ENCODE data around the gene EPN2. TPM values are rescaled to one million over a fixed set of nuclear protein-coding genes. Genes with fewer than 3 reads are reported as not detected.
"Not testable (repeated sequence)": the region's sequence is repeated elsewhere in the genome, so short reads cannot be mapped to it uniquely, and the experiment has no call there.

Gene EPN2
- total RNA-seq (10 to 100 TPM; 23.6 to 36.0 (median 26.9) TPM), polyA plus RNA-seq (10 to 100 TPM; 11.6 to 27.2 (median 12.2) TPM)
- long read RNA-seq, donor 1, full-length matches to known transcripts: 8 of 15 reads
- long read RNA-seq, donor 1, partial matches to known transcripts: 2 of 15 reads
- long read RNA-seq, donor 1, other reads (novel, unspliced or antisense): 5 of 15 reads
- long read RNA-seq, donor 2, full-length matches to known transcripts: 9 of 36 reads
- long read RNA-seq, donor 2, partial matches to known transcripts: 16 of 36 reads
- long read RNA-seq, donor 2, other reads (novel, unspliced or antisense): 11 of 36 reads

DNA sequence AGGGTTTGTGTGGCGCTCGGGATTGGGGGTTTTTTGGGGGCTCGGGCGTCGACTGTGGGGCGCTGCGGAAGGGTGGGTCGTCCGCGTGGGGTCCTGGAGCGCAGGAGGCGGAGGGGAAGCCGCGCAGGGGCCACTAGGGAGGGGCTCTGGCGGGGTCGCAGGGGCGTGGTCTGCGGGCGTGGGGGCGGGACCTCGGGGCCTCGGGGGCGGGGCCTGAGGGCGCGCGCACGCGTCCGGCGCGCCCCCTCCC is at the start of gene EPN2:
Gene EPN2, plus strand, starts transcription at position 228 of the 250 bp plus-strand sequence. CDS start 45,754 bp downstream, outside the sequence.
- intact Hi-C loops (cut with DNase I); H3K27me3 ChIP-seq (ENCODE audit: insufficient read depth in 3 of 3, low read length in 2 of 3); H3K9me3 ChIP-seq; H3K36me3 ChIP-seq (ENCODE audit: insufficient read depth in 1 of 2, low read depth in 1 of 2): not testable (repeated sequence)
- peaks cover 15% of the 10 kb centered on the region for H3K4me1 ChIP-seq
- DNase-seq (peak in 1 of 2 donors; percentile 83), ATAC-seq (peak; percentile 93 to 98 (median 95))
- H3K27ac ChIP-seq: peak within 1 kb of the TSS; percentile 92
- H3K4me3 ChIP-seq: peak within 1 kb of the TSS; percentile 99
- WGBS, 3 donors: 0% methylated on average over 14 to 17 of the region's 31 CpGs; no CpG with 5 or more reads in 1 of the 3 donors

DNA sequence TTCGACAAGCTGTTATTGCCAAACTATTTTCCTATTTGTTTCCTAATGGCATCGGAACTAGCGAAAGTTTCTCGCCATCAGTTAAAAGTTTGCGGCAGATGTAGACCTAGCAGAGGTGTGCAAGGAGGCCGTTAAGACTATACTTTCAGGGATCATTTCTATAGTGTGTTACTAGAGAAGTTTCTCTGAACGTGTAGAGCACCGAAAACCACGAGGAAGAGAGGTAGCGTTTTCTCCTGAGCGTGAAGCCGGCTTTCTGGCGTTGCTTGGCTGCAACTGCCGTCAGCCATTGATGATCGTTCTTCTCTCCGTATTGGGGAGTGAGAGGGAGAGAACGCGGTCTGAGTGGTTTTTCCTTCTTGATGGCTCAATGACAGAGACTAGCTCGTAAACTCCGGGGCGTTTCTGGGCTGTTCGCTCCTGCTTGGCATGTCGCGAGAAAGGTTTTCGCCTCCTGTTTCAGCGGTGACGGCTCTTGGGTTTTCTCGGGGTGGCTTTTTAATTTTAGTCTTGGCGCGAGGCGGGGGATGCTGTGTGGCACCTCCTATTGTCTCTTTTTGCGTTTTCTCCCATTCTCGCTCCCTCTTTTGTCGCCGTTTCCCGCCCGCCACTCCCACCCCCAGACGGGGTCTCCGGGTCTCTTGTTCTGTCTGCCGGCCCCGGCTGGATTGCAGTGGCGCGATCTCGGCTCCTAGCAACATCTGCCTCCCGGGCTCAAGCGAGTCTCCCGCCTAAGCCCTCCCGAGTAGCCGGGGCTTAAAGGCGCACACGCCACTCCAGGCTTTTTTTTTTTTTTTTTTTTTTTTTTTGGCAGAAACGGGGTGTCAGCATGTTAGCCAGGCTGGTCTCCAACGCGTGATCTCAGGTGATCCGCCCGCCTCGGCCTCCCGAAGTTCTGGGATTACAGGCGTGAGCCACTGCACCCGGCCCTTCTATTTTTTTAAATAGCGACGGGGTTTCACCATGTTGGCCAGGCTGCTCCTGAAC is 49.0 kb upstream of the EPN2 start:
- H3K9me3 ChIP-seq; H3K27ac ChIP-seq; H3K27me3 ChIP-seq (ENCODE audit: insufficient read depth in 3 of 3, low read length in 2 of 3); H3K4me3 ChIP-seq; H3K36me3 ChIP-seq (ENCODE audit: insufficient read depth in 1 of 2, low read depth in 1 of 2); intact Hi-C loops (cut with DNase I); DNase-seq; H3K4me1 ChIP-seq: not testable (repeated sequence)
- ATAC-seq: peak; percentile 33 to 65 (median 52)
- WGBS, 3 donors: 0% methylated on average over 8 to 9 of the region's 62 CpGs

DNA sequence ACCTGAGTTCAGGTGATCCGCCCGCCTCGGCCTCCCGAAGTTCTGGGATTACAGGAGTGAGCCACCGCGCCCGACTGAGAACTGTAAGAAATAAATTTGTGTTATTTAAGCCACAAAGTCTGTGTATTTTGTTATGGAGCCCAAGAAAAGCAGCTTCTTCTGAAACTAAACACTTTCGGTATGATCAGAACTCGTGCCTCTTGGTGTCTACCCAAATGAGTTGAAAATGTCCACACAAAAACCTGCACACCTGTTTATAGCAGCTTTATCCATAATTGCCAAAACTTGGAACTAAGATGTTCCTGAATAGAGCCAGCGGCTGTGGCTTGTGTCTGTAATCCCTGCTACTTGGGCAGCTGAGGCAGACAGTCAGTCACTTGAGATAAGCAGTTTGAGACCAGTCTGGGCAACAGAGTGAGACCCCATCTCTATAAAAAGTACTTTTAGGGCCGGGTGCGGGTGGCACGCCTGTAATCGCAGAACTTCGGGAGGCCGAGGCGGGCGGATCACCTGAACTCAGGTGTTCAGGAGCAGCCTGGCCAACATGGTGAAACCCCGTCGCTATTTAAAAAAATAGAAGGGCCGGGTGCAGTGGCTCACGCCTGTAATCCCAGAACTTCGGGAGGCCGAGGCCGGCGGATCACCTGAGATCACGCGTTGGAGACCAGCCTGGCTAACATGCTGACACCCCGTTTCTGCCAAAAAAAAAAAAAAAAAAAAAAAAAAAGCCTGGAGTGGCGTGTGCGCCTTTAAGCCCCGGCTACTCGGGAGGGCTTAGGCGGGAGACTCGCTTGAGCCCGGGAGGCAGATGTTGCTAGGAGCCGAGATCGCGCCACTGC is 48.1 kb upstream of the EPN2 start:
- DNase-seq; H3K4me3 ChIP-seq; H3K9me3 ChIP-seq; H3K27ac ChIP-seq; H3K36me3 ChIP-seq (ENCODE audit: insufficient read depth in 1 of 2, low read depth in 1 of 2); H3K4me1 ChIP-seq; intact Hi-C loops (cut with DNase I); H3K27me3 ChIP-seq (ENCODE audit: insufficient read depth in 3 of 3, low read length in 2 of 3): not testable (repeated sequence)
- no CpG with 5 or more reads among the region's 39 CpGs for WGBS, 3 donors
- ATAC-seq: peak; percentile 92 to 96 (median 94)

DNA sequence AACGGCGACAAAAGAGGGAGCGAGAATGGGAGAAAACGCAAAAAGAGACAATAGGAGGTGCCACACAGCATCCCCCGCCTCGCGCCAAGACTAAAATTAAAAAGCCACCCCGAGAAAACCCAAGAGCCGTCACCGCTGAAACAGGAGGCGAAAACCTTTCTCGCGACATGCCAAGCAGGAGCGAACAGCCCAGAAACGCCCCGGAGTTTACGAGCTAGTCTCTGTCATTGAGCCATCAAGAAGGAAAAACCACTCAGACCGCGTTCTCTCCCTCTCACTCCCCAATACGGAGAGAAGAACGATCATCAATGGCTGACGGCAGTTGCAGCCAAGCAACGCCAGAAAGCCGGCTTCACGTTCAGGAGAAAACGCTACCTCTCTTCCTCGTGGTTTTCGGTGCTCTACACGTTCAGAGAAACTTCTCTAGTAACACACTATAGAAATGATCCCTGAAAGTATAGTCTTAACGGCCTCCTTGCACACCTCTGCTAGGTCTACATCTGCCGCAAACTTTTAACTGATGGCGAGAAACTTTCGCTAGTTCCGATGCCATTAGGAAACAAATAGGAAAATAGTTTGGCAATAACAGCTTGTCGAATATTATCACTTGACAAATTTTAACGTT is 47.3 kb upstream of the EPN2 start:
- no CpG with 5 or more reads among the region's 36 CpGs for WGBS, 3 donors
- DNase-seq; H3K4me1 ChIP-seq; H3K27ac ChIP-seq; H3K27me3 ChIP-seq (ENCODE audit: insufficient read depth in 3 of 3, low read length in 2 of 3); H3K36me3 ChIP-seq (ENCODE audit: insufficient read depth in 1 of 2, low read depth in 1 of 2); H3K9me3 ChIP-seq; intact Hi-C loops (cut with DNase I); H3K4me3 ChIP-seq: not testable (repeated sequence)
- ATAC-seq: peak; percentile 29 to 61 (median 45)

DNA sequence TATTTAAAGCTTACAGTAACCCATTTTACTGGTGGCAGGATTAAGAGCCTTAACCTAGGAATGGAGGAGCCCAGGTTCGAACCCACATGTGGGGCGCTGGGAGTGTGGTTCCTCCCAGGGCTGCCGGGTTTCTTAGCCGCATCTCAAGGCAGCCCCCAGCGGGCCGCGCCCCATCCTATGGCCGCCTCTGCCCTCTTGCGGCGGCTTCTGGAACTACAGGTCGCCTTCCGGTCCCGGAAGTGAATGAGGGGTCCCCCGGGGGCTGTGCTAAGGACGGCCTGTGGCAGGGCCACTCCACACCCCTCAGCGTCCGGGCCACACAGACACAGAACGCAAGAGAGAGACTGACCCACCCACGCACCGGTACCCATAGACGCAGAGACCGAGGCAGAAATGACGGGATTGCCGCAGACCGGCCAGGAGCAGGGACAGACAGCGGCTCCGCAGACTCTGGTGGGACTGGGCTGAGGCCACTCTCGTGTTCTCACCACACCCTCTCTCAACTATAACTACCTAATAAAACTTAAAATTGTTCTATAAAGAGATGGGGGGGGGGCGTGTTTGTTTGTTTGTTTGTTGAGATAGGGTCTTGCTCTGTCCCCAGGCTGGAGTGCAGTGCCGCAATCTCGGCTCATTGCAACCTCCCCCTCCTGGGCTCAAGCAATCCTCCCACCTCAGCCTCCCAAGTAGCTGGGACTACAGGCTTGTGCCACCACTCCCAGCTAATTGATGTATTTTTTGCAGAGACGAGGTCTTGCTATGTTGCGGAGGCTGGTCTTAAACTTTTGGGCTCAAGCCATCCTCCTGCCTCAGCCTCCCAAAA is 40.6 kb upstream of the EPN2 start:
- H3K27ac ChIP-seq; H3K27me3 ChIP-seq (ENCODE audit: insufficient read depth in 3 of 3, low read length in 2 of 3); H3K4me1 ChIP-seq; H3K36me3 ChIP-seq (ENCODE audit: insufficient read depth in 1 of 2, low read depth in 1 of 2); H3K9me3 ChIP-seq; intact Hi-C loops (cut with DNase I): not testable (repeated sequence)
- ATAC-seq: peak; percentile 97 to 99 (median 98)
- WGBS, 3 donors: 0% methylated on average over 1 to 7 of the region's 33 CpGs; no CpG with 5 or more reads in 1 of the 3 donors
- H3K4me3 ChIP-seq: peak overlapping the region; percentile 52
- peak; percentile 9 to 49 for DNase-seq

DNA sequence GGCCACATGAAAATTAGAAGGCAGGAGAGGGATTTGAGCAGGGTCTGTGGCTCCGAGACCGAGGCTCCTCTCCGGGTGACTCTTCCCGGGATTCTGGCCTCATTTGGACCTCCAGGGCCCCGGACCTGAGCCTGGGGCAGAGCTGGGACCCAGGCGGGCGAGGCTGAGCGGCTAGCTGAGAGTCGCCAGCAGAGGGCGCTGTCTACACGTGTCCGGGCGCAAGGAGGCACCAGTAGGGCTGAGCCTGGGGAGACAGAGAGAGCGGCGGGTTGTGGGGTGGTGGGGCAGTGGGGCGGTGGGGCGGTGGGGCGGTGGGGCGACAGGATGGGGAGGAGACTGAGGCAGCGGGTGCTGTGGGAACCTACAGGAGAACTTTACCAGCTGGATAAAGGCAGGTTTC is 34.7 kb upstream of the EPN2 start:
- ATAC-seq: peak; percentile 96 to 99 (median 96)
- H3K4me1 ChIP-seq; intact Hi-C loops (cut with DNase I); H3K4me3 ChIP-seq; H3K36me3 ChIP-seq (ENCODE audit: insufficient read depth in 1 of 2, low read depth in 1 of 2); H3K27me3 ChIP-seq (ENCODE audit: insufficient read depth in 3 of 3, low read length in 2 of 3); H3K9me3 ChIP-seq; DNase-seq; H3K27ac ChIP-seq: not testable (repeated sequence)
- no CpG with 5 or more reads among the region's 20 CpGs for WGBS, 3 donors

- H3K27me3 ChIP-seq (ENCODE audit: insufficient read depth in 3 of 3, low read length in 2 of 3); intact Hi-C loops (cut with DNase I); H3K4me3 ChIP-seq; DNase-seq; H3K36me3 ChIP-seq (ENCODE audit: insufficient read depth in 1 of 2, low read depth in 1 of 2); H3K4me1 ChIP-seq; H3K27ac ChIP-seq; H3K9me3 ChIP-seq: not testable (repeated sequence)
- WGBS, 3 donors: no CpG with 5 or more reads among the region's 3 CpGs
- ATAC-seq: peak in 3 of 4 donors; percentile 10 to 23 (median 23)
Measured at GRCh38 chr17:19203429-19203828, 33.7 kb upstream of the EPN2 start.

DNA sequence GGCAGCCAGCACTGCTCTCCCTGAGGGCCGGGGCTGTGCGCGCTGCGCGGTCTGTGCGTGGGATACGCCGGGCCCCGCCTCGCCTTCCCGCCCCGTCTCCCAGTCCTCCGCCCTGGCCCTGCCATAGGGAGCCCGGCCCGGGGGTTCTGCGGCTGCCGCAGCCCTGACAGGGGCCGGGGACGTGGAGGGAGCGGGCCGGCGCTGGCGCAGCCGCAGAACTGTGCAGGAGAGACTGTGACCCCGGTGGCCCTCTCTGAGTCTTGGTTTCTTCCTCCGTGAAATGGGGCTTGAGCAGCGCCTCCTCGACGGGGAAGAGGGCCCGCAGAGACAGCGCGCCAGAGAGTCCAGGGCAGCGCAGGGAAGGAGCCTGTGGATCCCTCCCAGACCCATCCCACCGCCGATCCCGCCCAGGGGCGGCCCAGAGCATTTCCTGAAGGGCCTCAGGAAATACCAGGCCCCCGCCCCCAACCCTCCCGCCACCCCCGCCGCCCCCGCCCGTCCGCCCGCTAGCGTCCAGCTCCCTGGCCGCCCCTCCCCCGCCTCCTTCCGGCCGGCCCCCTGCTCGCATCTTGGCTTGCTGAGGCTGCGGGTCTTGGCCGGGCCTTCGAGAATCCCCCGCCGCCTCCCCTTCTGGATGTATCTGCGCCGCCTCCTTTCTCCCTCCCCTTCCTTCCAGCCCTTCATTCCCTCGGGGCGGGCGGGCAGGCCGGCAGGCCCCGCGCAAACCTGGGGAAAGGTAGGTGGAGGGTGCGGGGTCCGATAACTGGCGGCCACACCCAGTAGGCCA is 21.9 kb upstream of the EPN2 start:
- H3K27ac ChIP-seq; intact Hi-C loops (cut with DNase I); H3K36me3 ChIP-seq (ENCODE audit: insufficient read depth in 1 of 2, low read depth in 1 of 2); H3K9me3 ChIP-seq; H3K27me3 ChIP-seq (ENCODE audit: insufficient read depth in 3 of 3, low read length in 2 of 3); DNase-seq; H3K4me3 ChIP-seq; H3K4me1 ChIP-seq: not testable (repeated sequence)
- WGBS, 3 donors: no CpG with 5 or more reads among the region's 67 CpGs
- peak; percentile 65 to 80 (median 71) for ATAC-seq

DNA sequence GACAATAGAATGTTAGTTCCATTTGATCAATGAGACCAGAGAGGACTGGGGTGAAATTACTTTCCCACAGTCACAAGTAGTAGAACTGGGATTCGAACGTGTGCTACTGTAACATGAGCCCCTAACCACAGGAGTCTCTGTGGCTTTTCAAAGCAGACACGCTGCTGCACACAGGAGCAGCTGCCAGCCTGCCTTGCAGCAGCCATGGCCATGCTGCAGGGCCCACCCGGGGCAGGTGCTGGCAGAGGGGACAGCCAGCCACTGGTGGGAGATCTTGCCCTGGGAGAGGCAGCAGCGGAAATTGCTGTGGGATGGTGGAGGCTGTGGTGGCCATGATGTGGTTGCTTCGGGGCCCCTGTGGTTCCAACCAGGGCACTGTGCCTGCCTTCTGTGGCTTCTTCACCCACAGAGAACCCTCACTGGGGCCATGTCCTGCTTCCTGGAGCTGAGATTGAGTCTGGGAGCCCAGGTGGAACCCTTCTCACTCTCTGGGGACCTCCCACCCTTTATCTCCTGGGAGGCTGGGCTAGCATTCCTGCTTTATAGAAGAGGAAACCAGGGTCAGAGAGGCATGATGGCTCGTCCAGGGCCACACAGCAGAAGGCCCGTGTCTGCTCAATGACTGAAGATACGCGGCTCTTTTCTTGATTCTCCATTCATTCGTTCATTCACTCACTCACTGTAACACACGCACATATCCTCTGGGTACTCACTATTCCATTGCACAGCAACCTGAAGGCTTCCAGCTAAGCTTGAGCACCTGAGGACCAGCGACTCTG is 20.8 kb upstream of the EPN2 start:
- WGBS, 3 donors: no CpG with 5 or more reads among the region's 13 CpGs
- H3K27ac ChIP-seq; H3K36me3 ChIP-seq (ENCODE audit: insufficient read depth in 1 of 2, low read depth in 1 of 2); intact Hi-C loops (cut with DNase I); DNase-seq; H3K4me1 ChIP-seq; H3K9me3 ChIP-seq; H3K4me3 ChIP-seq; H3K27me3 ChIP-seq (ENCODE audit: insufficient read depth in 3 of 3, low read length in 2 of 3): not testable (repeated sequence)
- peak in 1 of 4 donors; percentile 34 for ATAC-seq

Data from psoas muscle (tissue), 8 donors.